Loucy (cell line): Measurements from ENCODE around the gene UNC5B.

Source experiments
- CTCF ChIP-seq: fragments of 200-600 bp; sonication (generic); conservative IDR thresholded peaks from 2 replicates; pipeline ENCODE4 v1.5.1; 2014; ENCODE audit warnings: mild to moderate bottlenecking, antibody characterized with exemption, low read length
- EZH2phosphoT487 ChIP-seq: fragments of 200-600 bp; IDR thresholded peaks from 2 replicates; pipeline ENCODE4 v1.6.1; 2018; ENCODE audit warnings: antibody characterized with exemption, mild to moderate bottlenecking, moderate library complexity, borderline replicate concordance

GRCh38 chr10:71346731-71347130, 134.4 kb downstream of the UNC5B start:
- TF ChIP-seq EZH2phosphoT487 (no peak), CTCF (no peak)
